Esophagus squamous epithelium (tissue), 5 donors: ENCODE data around the gene GJB6. TPM values are rescaled to one million over a fixed set of nuclear protein-coding genes. Genes with fewer than 3 reads are reported as not detected.

ENCODE experiments used
- DNase-seq: peaks from one replicate; lab custom pipeline; 2025; lab: John Stamatoyannopoulos, UW
- H3K27ac ChIP-seq, 4 donors: fragments of 200-600 bp; sonication (generic); one replicate each; pipeline ENCODE4 v1.5.1; 2016 to 2019; ENCODE audit warnings: mild to moderate bottlenecking in 1 of 4
- H3K27me3 ChIP-seq, 4 donors: fragments of 200-600 bp; sonication (generic); 1 replicate in 3 of 4; 2 replicates in 1 of 4; pipeline versions ENCODE4 v1.5.1 to v1.6.0; 2017 to 2021; ENCODE audit warnings: antibody characterized with exemption in 1 of 4
- H3K36me3 ChIP-seq, 3 donors: fragments of 200-600 bp; sonication (generic); one replicate each; pipeline ENCODE4 v1.5.1; 2016 to 2019
- H3K4me1 ChIP-seq, 3 donors: fragments of 200-600 bp; sonication (generic); one replicate each; pipeline ENCODE4 v1.5.1; 2017 to 2019
- H3K4me3 ChIP-seq, 4 donors: fragments of 200-600 bp; sonication (generic); 1 replicate in 3 of 4; 2 replicates in 1 of 4; pipeline ENCODE4 v1.5.1; 2016 to 2019; ENCODE audit warnings: mild to moderate bottlenecking in 2 of 4, moderate library complexity in 1 of 4
- H3K9me3 ChIP-seq, 3 donors: fragments of 200-600 bp; sonication (generic); one replicate each; pipeline ENCODE4 v1.5.1; 2016 to 2019
- CTCF ChIP-seq, 6 experiments: fragments of 450-650 bp in 4 of 6; fragments of 200-600 bp in 2 of 6; sonication (generic) in 2 of 6; IDR thresholded peaks; one replicate each; pipeline ENCODE4 v1.5.1; 2016 to 2019; ENCODE audit warnings: antibody characterized with exemption in 6 of 6, mild to moderate bottlenecking in 4 of 6, moderate library complexity in 4 of 6
- POLR2A ChIP-seq, 4 donors: fragments of 450-650 bp; IDR thresholded peaks; one replicate each; pipeline ENCODE4 v1.6.1; 2017; ENCODE audit warnings: antibody characterized with exemption in 4 of 4, mild to moderate bottlenecking in 4 of 4, moderate library complexity in 3 of 4
- WGBS, 2 donors: methylation state at CpG; one replicate each; pipeline ENCODE4 v1.1.5; 2018; 5-methylcytosine and 5-hydroxymethylcytosine counted together
- intact Hi-C: fragments of 100-400 bp; cut with DNase I; formaldehyde crosslinking; loops from one replicate; pipeline ENCODE4 v1.15.0; 2022
- total RNA-seq, 4 donors: library from RNA; depleted of rRNA; stranded (reverse); fragments of >200 nt; gene quantifications; one replicate each; pipeline ENCODE4 v1.1.0, GENCODE V29; 2016
- donor health status: DM: yes; HTN: yes; CAD: no.

GJB6 gene
- total RNA-seq, 4 donors from 2014 or later, result 147 to 460 (median 386) TPM

DNA sequence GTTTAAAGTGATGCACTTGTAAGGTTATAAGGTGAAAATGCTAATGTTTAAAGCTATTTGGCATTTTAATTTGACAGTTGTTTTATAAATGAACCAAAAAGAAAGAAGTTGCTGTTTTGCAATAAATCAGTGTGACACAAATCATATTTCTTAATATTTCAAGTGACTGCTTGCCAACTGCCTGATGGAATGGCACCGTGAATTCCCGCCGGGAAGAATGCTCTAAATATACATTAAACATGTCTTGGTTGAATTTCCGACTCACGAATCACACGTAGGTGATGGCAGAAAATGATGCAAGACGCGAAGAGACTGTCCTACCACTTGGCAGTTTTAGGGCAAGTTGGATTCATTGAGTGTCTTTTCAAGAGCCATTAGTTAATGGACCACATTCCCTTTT is 36.3 kb downstream of the GJB6 start:
- H3K4me1 ChIP-seq, result peaks cover 7 to 68% (median 23%) of the 10 kb centered on the region in 3 donors
- no peak overlapping the region for H3K4me3 ChIP-seq
- no peaks in the 10 kb centered on the region for H3K9me3 ChIP-seq
- H3K27ac ChIP-seq, result no peak overlapping the region
- no peak for DNase-seq
- H3K36me3 ChIP-seq, result no peaks in the 10 kb centered on the region
- H3K27me3 ChIP-seq, result peaks cover 0 to 64% (median 9%) of the 10 kb centered on the region in 4 donors
- WGBS, 2 donors, result 33 to 38% methylated on average over 8 of the region's 8 CpGs
- intact Hi-C loops, result no loop called here
- TF ChIP-seq POLR2A (IDR thresholded peaks at IDR 0.05), result no peak
- TF ChIP-seq CTCF (IDR thresholded peaks at IDR 0.05), result no peak

- Histone ChIP-seq H3K9me3 (no peaks in the 10 kb centered on the region), H3K4me1 (peaks cover 7 to 85% (median 28%) of the 10 kb centered on the region in 3 donors), H3K27ac (peak overlapping the region; percentile 81 to 92 (median 89)), H3K27me3 (peaks cover 0 to 64% (median 9%) of the 10 kb centered on the region in 4 donors), H3K4me3 (peak overlapping the region; percentile 53 to 80 (median 72)), H3K36me3 (peaks cover 0 to 4% (median 0%) of the 10 kb centered on the region in 3 donors)
- intact Hi-C loops, result no loop called here
- no peak for DNase-seq
- 2 to 3% methylated on average over 21 to 25 of the region's 27 CpGs for WGBS, 2 donors
- TF ChIP-seq CTCF (IDR thresholded peaks at IDR 0.05), result no peak
- TF ChIP-seq POLR2A (IDR thresholded peaks at IDR 0.05), result no peak
Observed at GRCh38 chr13:20193907-20194631, 38.0 kb downstream of the GJB6 start.

DNA sequence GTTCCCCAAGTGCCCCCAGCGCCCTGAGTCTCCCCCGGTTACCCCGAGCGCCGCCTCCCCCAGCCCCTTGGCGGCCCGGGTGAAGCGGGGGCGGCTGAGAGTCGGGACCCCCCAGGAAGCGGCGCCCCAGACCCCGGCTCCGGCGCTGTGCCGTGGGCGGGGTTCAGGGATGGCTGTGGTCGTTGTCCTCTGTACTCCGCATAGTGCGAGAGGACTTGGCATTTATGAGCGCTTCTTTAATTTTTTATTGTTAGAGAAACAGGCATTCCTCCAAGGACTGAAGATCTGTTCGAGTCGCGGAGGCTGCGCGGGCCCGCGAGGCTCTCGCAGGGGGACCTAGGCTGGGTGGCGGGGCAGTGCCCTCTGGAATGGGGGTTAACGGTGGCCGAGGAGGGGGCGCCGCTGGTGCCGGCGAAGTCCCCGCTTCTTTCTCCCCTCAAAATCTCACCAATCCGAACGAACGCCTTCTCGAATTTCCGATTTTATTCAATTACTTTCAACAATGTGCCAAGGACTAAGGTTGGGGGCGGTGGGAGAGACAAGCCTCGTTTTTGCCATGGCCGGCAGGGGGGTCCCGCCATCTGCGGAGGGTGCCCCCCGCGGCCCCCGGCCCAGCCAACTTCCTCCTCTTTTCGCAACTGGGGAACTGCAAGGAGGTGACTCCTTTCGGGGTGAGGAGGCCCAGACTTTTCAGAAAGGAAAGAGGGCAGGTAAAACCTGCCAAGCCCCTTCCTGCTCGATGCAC is 38.8 kb downstream of the GJB6 start:
- WGBS, 2 donors, result 0 to 1% methylated on average over 23 of the region's 53 CpGs
- Histone ChIP-seq H3K4me1 (peaks cover 7 to 93% (median 30%) of the 10 kb centered on the region in 3 donors), H3K9me3 (no peaks in the 10 kb centered on the region), H3K4me3 (peak overlapping the region; percentile 53 to 80 (median 72)), H3K27me3 (peaks cover 0 to 64% (median 9%) of the 10 kb centered on the region in 4 donors), H3K36me3 (peaks cover 0 to 11% (median 0%) of the 10 kb centered on the region in 3 donors), H3K27ac (peak overlapping the region; percentile 81 to 92 (median 89))
- no peak for DNase-seq
- TF ChIP-seq POLR2A (IDR thresholded peaks at IDR 0.05), result no peak
- no peak for TF ChIP-seq CTCF (IDR thresholded peaks at IDR 0.05)
- intact Hi-C loops, result no loop called here

DNA sequence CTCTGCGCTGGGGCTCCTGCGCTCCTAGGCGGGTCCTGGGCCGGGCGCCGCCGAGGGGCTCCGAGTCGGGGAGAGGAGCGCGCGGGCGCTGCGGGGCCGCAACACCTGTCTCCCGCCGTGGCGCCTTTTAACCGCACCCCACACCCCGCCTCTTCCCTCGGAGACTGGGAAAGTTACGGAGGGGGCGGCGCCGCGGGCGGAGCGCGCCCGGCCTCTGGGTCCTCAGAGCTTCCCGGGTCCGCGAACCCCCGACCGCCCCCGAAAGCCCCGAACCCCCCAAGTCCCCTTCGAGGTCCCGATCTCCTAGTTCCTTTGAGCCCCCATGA is 39.3 kb downstream of the GJB6 start, which contains the start of gene GJB2:
GJB2 (minus strand) TSS at position 103 of the 326 bp plus-strand sequence. CDS start 3,357 bp downstream, outside the sequence.
- H3K36me3 ChIP-seq, result peaks cover 0 to 17% (median 0%) of the 10 kb centered on the region in 3 donors
- no peak for DNase-seq
- peaks cover 7 to 94% (median 30%) of the 10 kb centered on the region in 3 donors for H3K4me1 ChIP-seq
- peak within 1 kb of the TSS; percentile 81 to 92 (median 89) for H3K27ac ChIP-seq
- intact Hi-C loops, result no loop called here
- peak within 1 kb of the TSS; percentile 53 to 80 (median 72) for H3K4me3 ChIP-seq
- TF ChIP-seq POLR2A (IDR thresholded peaks at IDR 0.05) (peak in 2 of 4 donors; percentile 17 to 61), CTCF (IDR thresholded peaks at IDR 0.05) (no peak)
- WGBS, 2 donors, result no CpG with 5 or more reads among the region's 39 CpGs
- no peaks in the 10 kb centered on the region for H3K9me3 ChIP-seq
- H3K27me3 ChIP-seq, result peaks cover 0 to 64% (median 9%) of the 10 kb centered on the region in 4 donors
